HepG2 (cell line): ENCODE results near the gene RUVBL1. TPM values are rescaled to one million over a fixed set of nuclear protein-coding genes. Genes with fewer than 3 reads are reported as not detected.

Source experiments
- ATF7 ChIP-seq, 2 experiments: fragments of 450-650 bp in 1 of 2; sonication (generic) in 1 of 2; formaldehyde crosslinking in 1 of 2; IDR thresholded peaks; 2 replicates each; pipeline versions ENCODE4 v1.4.0 to v1.6.1; 2016 to 2020; ENCODE audit warnings: antibody characterized with exemption in 1 of 2, mild to moderate bottlenecking in 1 of 2, missing genetic modification reagents in 1 of 2
- GLI4 ChIP-seq: sonication (generic); formaldehyde crosslinking; IDR thresholded peaks from 2 replicates; pipeline ENCODE4 v1.5.1; 2020; ENCODE audit warnings: missing genetic modification reagents, mild to moderate bottlenecking, moderate library complexity, borderline replicate concordance
- HCFC1 ChIP-seq: fragments of 150-350 bp; IDR thresholded peaks from 2 replicates; pipeline ENCODE4 v1.6.1; 2014; ENCODE audit warnings: low read depth, low read length
- SETDB1 ChIP-seq: sonication (generic); formaldehyde crosslinking; IDR thresholded peaks from 2 replicates; pipeline ENCODE4 v1.5.1; 2020; ENCODE audit warnings: missing genetic modification reagents, mild to moderate bottlenecking, borderline replicate concordance
- SNRNP70 ChIP-seq: fragments of 200-400 bp; formaldehyde crosslinking; IDR thresholded peaks from 2 replicates; pipeline ENCODE4 v1.6.1; 2017; ENCODE audit warnings: mild to moderate bottlenecking, low read depth, low read length, moderate library complexity
- ZNF598 ChIP-seq: sonication (generic); formaldehyde crosslinking; IDR thresholded peaks from 2 replicates; pipeline ENCODE4 v1.5.1; 2020; ENCODE audit warnings: mild to moderate bottlenecking, missing genetic modification reagents, borderline replicate concordance
- polyA plus RNA-seq, 8 experiments: library from polyadenylated mRNA; depleted of rRNA in 3 of 8; stranded (reverse) in 7 of 8; unstranded in 1 of 8; fragments of >200 nt; fragmentation: Illumina TruSeq in 4 of 8; extraction: Trizol in 4 of 8; gene quantifications; 2 replicates each; pipeline versions ENCODE4 v1.2.1 to v1.2.3, GENCODE V29; 2011 to 2016; ENCODE audit warnings: low read depth in 4 of 8, missing spikeins in 1 of 8, mixed read lengths in 1 of 8; ENCODE audit not compliant: insufficient read depth in 1 of 8
- total RNA-seq, 5 experiments: library from RNA; depleted of rRNA; stranded (reverse); fragments of >200 nt; fragmentation: Illumina TruSeq; extraction: Trizol; gene quantifications; 2 replicates each; pipeline ENCODE4 v1.2.3, GENCODE V29; 2016; ENCODE audit warnings: low read depth in 1 of 5
- TF ChIP-seq, protein P1 (sequence below): sonication (generic); formaldehyde crosslinking; IDR thresholded peaks from 2 replicates; pipeline ENCODE4 v1.5.0; 2020; ENCODE audit warnings: mild to moderate bottlenecking, missing genetic modification reagents, borderline replicate concordance
- TF ChIP-seq, protein P2 (sequence below): sonication (generic); formaldehyde crosslinking; IDR thresholded peaks from 2 replicates; pipeline ENCODE4 v1.8.0; 2022; ENCODE audit warnings: missing genetic modification reagents, low read depth, mild to moderate bottlenecking, borderline replicate concordance
- TF ChIP-seq, protein P3 (sequence below): fragments of 450-650 bp; IDR thresholded peaks from 2 replicates; pipeline ENCODE4 v1.6.1; 2017
- TF ChIP-seq, protein P4 (sequence below): sonication (generic); formaldehyde crosslinking; conservative IDR thresholded peaks from 2 replicates; pipeline ENCODE4 v1.8.1; 2023; ENCODE audit warnings: missing genetic modification reagents
- TF ChIP-seq, protein P5 (sequence below): sonication (generic); formaldehyde crosslinking; IDR thresholded peaks from 2 replicates; pipeline ENCODE4; 2020; ENCODE audit warnings: missing genetic modification reagents, mild to moderate bottlenecking, borderline replicate concordance

Gene RUVBL1
- total and polyA plus RNA-seq, 2 of the 13 experiments (the other 11 are each of a cell fraction or from before 2014, with no cell fraction given): 32.7 to 86.3 TPM

DNA sequence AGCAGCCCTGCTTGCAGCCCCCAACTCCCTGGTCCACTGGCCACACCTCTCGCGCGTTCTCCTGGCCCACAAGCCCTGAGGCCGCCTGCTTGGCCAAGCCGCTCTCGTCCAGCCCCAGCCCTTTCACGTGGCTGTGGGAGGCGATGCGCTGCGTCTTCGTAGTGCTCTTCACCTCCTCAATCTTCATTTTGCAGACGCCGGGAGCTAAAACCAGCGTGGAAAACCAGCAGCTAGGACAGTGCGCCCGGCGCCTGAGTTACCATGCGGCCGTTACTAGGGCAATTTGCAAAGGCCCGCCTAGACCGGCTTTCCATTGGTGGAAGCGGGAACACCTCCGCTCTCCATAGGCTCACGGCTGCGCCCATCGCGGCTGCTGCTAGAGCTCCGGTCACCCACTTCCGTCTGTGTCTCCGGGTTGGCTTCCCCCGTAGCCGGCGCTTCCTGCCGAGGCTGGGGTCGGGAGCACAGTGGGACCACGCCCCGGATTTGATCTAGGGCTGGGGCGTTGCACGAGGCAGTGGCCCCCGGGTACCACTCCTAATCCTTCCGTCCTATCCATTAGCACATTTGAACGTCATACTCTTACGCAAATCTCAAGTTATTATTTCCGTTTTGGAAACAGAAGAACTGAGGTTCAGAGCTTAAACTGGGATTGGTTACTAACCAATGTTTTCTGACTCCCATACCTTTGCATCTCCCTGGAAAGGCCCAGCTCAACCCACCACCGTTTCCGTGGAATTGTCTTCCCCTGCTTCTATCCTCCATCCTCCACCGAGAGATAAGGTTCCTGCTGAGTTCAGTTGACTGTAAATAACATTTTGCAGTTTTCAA, at the start of gene RUVBL1 (continued):
- TF ChIP-seq, protein P1, sequence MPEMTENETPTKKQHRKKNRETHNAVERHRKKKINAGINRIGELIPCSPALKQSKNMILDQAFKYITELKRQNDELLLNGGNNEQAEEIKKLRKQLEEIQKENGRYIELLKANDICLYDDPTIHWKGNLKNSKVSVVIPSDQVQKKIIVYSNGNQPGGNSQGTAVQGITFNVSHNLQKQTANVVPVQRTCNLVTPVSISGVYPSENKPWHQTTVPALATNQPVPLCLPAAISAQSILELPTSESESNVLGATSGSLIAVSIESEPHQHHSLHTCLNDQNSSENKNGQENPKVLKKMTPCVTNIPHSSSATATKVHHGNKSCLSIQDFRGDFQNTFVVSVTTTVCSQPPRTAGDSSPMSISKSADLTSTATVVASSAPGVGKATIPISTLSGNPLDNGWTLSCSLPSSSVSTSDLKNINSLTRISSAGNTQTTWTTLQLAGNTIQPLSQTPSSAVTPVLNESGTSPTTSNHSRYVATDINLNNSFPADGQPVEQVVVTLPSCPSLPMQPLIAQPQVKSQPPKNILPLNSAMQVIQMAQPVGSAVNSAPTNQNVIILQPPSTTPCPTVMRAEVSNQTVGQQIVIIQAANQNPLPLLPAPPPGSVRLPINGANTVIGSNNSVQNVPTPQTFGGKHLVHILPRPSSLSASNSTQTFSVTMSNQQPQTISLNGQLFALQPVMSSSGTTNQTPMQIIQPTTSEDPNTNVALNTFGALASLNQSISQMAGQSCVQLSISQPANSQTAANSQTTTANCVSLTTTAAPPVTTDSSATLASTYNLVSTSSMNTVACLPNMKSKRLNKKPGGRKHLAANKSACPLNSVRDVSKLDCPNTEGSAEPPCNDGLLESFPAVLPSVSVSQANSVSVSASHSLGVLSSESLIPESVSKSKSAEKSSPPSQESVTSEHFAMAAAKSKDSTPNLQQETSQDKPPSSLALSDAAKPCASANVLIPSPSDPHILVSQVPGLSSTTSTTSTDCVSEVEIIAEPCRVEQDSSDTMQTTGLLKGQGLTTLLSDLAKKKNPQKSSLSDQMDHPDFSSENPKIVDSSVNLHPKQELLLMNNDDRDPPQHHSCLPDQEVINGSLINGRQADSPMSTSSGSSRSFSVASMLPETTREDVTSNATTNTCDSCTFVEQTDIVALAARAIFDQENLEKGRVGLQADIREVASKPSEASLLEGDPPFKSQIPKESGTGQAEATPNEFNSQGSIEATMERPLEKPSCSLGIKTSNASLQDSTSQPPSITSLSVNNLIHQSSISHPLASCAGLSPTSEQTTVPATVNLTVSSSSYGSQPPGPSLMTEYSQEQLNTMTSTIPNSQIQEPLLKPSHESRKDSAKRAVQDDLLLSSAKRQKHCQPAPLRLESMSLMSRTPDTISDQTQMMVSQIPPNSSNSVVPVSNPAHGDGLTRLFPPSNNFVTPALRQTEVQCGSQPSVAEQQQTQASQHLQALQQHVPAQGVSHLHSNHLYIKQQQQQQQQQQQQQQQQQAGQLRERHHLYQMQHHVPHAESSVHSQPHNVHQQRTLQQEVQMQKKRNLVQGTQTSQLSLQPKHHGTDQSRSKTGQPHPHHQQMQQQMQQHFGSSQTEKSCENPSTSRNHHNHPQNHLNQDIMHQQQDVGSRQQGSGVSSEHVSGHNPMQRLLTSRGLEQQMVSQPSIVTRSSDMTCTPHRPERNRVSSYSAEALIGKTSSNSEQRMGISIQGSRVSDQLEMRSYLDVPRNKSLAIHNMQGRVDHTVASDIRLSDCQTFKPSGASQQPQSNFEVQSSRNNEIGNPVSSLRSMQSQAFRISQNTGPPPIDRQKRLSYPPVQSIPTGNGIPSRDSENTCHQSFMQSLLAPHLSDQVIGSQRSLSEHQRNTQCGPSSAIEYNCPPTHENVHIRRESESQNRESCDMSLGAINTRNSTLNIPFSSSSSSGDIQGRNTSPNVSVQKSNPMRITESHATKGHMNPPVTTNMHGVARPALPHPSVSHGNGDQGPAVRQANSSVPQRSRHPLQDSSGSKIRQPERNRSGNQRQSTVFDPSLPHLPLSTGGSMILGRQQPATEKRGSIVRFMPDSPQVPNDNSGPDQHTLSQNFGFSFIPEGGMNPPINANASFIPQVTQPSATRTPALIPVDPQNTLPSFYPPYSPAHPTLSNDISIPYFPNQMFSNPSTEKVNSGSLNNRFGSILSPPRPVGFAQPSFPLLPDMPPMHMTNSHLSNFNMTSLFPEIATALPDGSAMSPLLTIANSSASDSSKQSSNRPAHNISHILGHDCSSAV (CRISPR knock-in tag): no peak
- TF ChIP-seq, protein P2, sequence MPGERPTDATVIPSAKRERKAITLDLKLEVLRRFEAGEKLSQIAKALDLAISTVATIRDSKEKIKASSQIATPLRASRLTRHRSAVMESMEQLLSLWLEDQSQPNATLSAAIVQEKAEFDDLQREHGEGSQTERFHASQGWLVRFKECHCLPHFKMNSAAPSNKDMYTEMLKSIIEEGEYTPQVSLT: no peak
- TF ChIP-seq HCFC1 (peak; percentile 73; the same call in 1 of the 2 replicates), SNRNP70 (no peak), SETDB1 (CRISPR knock-in tag) (no peak), ATF7 (IDR thresholded peaks at IDR 0.05) (no peak), ATF7 (CRISPR knock-in tag; IDR thresholded peaks at IDR 0.05) (0 out of 2 replicates have a peak, but pooled peaks have one; percentile 16), GLI4 (CRISPR knock-in tag) (peak; percentile 51; the same call in 1 of the 2 replicates), ZNF598 (CRISPR knock-in tag) (peak; percentile 10; the same call in 1 of the 2 replicates)
- TF ChIP-seq, protein P3, sequence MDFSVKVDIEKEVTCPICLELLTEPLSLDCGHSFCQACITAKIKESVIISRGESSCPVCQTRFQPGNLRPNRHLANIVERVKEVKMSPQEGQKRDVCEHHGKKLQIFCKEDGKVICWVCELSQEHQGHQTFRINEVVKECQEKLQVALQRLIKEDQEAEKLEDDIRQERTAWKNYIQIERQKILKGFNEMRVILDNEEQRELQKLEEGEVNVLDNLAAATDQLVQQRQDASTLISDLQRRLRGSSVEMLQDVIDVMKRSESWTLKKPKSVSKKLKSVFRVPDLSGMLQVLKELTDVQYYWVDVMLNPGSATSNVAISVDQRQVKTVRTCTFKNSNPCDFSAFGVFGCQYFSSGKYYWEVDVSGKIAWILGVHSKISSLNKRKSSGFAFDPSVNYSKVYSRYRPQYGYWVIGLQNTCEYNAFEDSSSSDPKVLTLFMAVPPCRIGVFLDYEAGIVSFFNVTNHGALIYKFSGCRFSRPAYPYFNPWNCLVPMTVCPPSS: no peak
- TF ChIP-seq, protein P4, sequence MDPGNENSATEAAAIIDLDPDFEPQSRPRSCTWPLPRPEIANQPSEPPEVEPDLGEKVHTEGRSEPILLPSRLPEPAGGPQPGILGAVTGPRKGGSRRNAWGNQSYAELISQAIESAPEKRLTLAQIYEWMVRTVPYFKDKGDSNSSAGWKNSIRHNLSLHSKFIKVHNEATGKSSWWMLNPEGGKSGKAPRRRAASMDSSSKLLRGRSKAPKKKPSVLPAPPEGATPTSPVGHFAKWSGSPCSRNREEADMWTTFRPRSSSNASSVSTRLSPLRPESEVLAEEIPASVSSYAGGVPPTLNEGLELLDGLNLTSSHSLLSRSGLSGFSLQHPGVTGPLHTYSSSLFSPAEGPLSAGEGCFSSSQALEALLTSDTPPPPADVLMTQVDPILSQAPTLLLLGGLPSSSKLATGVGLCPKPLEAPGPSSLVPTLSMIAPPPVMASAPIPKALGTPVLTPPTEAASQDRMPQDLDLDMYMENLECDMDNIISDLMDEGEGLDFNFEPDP (CRISPR knock-in tag): no peak
- TF ChIP-seq, protein P5, sequence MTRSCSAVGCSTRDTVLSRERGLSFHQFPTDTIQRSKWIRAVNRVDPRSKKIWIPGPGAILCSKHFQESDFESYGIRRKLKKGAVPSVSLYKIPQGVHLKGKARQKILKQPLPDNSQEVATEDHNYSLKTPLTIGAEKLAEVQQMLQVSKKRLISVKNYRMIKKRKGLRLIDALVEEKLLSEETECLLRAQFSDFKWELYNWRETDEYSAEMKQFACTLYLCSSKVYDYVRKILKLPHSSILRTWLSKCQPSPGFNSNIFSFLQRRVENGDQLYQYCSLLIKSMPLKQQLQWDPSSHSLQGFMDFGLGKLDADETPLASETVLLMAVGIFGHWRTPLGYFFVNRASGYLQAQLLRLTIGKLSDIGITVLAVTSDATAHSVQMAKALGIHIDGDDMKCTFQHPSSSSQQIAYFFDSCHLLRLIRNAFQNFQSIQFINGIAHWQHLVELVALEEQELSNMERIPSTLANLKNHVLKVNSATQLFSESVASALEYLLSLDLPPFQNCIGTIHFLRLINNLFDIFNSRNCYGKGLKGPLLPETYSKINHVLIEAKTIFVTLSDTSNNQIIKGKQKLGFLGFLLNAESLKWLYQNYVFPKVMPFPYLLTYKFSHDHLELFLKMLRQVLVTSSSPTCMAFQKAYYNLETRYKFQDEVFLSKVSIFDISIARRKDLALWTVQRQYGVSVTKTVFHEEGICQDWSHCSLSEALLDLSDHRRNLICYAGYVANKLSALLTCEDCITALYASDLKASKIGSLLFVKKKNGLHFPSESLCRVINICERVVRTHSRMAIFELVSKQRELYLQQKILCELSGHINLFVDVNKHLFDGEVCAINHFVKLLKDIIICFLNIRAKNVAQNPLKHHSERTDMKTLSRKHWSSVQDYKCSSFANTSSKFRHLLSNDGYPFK (CRISPR knock-in tag): peak; percentile 99
